HepG2 (cell line): ENCODE data around the gene EDAR.

Source experiments
- CREM ChIP-seq, 2 experiments: sonication (generic) in 1 of 2; formaldehyde crosslinking in 1 of 2; IDR thresholded peaks; 2 replicates each; pipeline versions ENCODE4 v1.4.0 to v1.6.1; 2016 to 2020; ENCODE audit warnings: antibody characterized with exemption in 1 of 2, mild to moderate bottlenecking in 1 of 2, missing genetic modification reagents in 1 of 2
- DPF2 ChIP-seq: sonication (generic); formaldehyde crosslinking; IDR thresholded peaks from 2 replicates; pipeline ENCODE4 v1.4.0; 2020; ENCODE audit warnings: mild to moderate bottlenecking, low read depth, missing genetic modification reagents, borderline replicate concordance
- HDAC2 ChIP-seq: sonication (generic); formaldehyde crosslinking; IDR thresholded peaks from 2 replicates; pipeline ENCODE4 v1.4.0; 2020; ENCODE audit warnings: missing genetic modification reagents
- KDM6A ChIP-seq: IDR thresholded peaks from 2 replicates; pipeline ENCODE4 v1.6.1; 2016; ENCODE audit warnings: low read depth
- PRDM15 ChIP-seq: sonication (generic); formaldehyde crosslinking; IDR thresholded peaks from 2 replicates; pipeline ENCODE4 v1.4.0; 2020; ENCODE audit warnings: missing genetic modification reagents
- SRY ChIP-seq: sonication (generic); formaldehyde crosslinking; IDR thresholded peaks from 2 replicates; pipeline ENCODE4 v1.8.0; 2022; ENCODE audit warnings: mild to moderate bottlenecking, missing genetic modification reagents
- TCF12 ChIP-seq, 2 experiments: fragments of 450-650 bp in 1 of 2; sonication (generic) in 1 of 2; formaldehyde crosslinking in 1 of 2; IDR thresholded peaks; 2 replicates each; pipeline versions ENCODE4 v1.6.1 to v1.8.0; 2017 to 2022; ENCODE audit warnings: antibody characterized with exemption in 1 of 2, mild to moderate bottlenecking in 1 of 2, missing genetic modification reagents in 1 of 2, moderate library complexity in 1 of 2
- ZFP37 ChIP-seq: sonication (generic); formaldehyde crosslinking; IDR thresholded peaks from 2 replicates; pipeline ENCODE4 v1.4.0; 2020; ENCODE audit warnings: missing genetic modification reagents, borderline replicate concordance
- ZNF234 ChIP-seq: sonication (generic); formaldehyde crosslinking; conservative IDR thresholded peaks from 2 replicates; pipeline ENCODE4 v1.5.1; 2020; ENCODE audit warnings: mild to moderate bottlenecking, missing genetic modification reagents
- ZNF878 ChIP-seq: sonication (generic); formaldehyde crosslinking; IDR thresholded peaks from 2 replicates; pipeline ENCODE4 v1.8.1; 2023; ENCODE audit warnings: mild to moderate bottlenecking, missing genetic modification reagents, moderate library complexity
- TF ChIP-seq, protein P1 (sequence below): sonication (generic); formaldehyde crosslinking; IDR thresholded peaks from 2 replicates; pipeline ENCODE4 v1.5.0; 2020; ENCODE audit warnings: mild to moderate bottlenecking, missing genetic modification reagents, moderate library complexity

DNA sequence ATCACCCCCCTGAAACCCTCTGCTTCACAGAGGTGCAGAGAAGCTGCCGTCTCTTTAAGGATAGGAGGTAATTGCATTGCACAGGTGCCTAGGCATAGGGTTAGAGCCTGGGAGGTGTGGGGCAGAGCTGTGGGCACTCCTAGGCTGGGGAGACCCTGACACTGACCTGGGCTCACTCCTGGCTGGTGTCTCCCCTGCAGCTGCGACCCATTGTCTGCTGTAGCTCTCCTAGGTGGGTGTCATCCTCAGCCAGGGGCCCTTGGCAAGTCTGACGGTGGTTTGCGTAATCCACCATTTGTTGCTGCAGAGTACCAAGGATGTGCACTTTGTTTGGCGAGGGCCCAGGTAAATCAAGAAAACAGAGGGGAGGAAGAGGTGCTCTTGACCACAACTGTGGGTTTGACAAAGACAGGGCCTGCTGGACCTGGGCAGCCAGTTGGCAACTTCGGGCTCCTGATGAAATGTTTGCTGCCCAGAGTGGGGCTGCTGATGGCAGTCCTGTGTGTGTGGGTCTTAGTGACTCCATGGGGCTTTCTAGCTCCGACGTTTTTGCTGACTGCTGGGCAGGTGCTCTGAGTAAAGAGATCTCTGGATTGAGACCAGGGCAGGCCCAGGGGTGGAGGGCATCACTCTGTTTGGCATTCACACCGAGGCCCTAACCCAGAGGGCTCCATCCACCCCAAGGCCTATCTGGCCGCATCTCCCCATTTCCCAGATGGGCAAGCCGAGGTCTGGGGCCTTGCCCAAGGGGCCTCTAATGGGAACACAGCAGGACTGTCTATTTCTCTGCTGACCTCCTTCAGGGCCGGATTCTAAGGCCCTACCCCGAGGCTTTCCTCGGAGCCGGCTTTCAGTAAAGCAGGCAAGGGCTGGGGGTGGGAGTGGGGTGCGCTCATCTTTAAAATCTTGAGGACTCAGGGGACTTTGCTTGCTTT lies 67.7 kb downstream of the EDAR start:
- TF ChIP-seq ZNF878 (CRISPR knock-in tag) (no peak), DPF2 (no peak), ZFP37 (CRISPR knock-in tag) (no peak), ZNF234 (CRISPR knock-in tag) (no peak), CREM (IDR thresholded peaks at IDR 0.05) (no peak), CREM (CRISPR knock-in tag; IDR thresholded peaks at IDR 0.05) (no peak), HDAC2 (CRISPR knock-in tag) (no peak), TCF12 (IDR thresholded peaks at IDR 0.05) (no peak), TCF12 (CRISPR knock-in tag; IDR thresholded peaks at IDR 0.05) (no peak), PRDM15 (CRISPR knock-in tag) (no peak), SRY (no peak), KDM6A (CRISPR knock-in tag) (no peak)
- TF ChIP-seq, protein P1, sequence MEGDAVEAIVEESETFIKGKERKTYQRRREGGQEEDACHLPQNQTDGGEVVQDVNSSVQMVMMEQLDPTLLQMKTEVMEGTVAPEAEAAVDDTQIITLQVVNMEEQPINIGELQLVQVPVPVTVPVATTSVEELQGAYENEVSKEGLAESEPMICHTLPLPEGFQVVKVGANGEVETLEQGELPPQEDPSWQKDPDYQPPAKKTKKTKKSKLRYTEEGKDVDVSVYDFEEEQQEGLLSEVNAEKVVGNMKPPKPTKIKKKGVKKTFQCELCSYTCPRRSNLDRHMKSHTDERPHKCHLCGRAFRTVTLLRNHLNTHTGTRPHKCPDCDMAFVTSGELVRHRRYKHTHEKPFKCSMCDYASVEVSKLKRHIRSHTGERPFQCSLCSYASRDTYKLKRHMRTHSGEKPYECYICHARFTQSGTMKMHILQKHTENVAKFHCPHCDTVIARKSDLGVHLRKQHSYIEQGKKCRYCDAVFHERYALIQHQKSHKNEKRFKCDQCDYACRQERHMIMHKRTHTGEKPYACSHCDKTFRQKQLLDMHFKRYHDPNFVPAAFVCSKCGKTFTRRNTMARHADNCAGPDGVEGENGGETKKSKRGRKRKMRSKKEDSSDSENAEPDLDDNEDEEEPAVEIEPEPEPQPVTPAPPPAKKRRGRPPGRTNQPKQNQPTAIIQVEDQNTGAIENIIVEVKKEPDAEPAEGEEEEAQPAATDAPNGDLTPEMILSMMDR (CRISPR knock-in tag) = no peak
